GM23338 (cell line): ENCODE data around the gene NRP2. TPM values are rescaled to one million over a fixed set of nuclear protein-coding genes. Genes with fewer than 3 reads are reported as not detected.
A peak's percentile ranks its signal among the peaks of the same experiment; 100 is the strongest.

Source experiments
- ATAC-seq: fragments of 200-7000 bp; cut with Tn5 transposase; 3 replicates; pipeline ENCODE4 v1.9.1; 2020
- DNase-seq: peaks from one replicate; pipeline ENCODE4 v3.0.0-alpha.2; 2015; ENCODE audit warnings: low spot score
- H2AFZ ChIP-seq: fragments of 200-600 bp; sonication (generic); 2 replicates; pipeline ENCODE4 v1.8.0; 2016; ENCODE audit warnings: antibody characterized with exemption, mild to moderate bottlenecking, moderate library complexity
- H3F3A ChIP-seq: fragments of 200-600 bp; sonication (generic); replicated peaks from 2 replicates; pipeline ENCODE4 v1.8.0; 2017; ENCODE audit warnings: antibody characterized with exemption, mixed run types, low read depth
- H3K27ac ChIP-seq: fragments of 200-600 bp; sonication (generic); 2 replicates; pipeline ENCODE4 v1.6.1; 2016; ENCODE audit warnings: low read depth
- H3K27me3 ChIP-seq: fragments of 200-600 bp; sonication (generic); 2 replicates; pipeline ENCODE4 v1.8.0; 2016; ENCODE audit warnings: mild to moderate bottlenecking, mixed run types, moderate library complexity; ENCODE audit not compliant: insufficient read depth
- H3K36me3 ChIP-seq: fragments of 200-600 bp; sonication (generic); 2 replicates; pipeline ENCODE4 v1.8.0; 2016; ENCODE audit warnings: mild to moderate bottlenecking; ENCODE audit not compliant: insufficient read depth
- H3K4me1 ChIP-seq: fragments of 200-600 bp; sonication (generic); 2 replicates; pipeline ENCODE4 v1.8.0; 2016; ENCODE audit warnings: mild to moderate bottlenecking, moderate library complexity; ENCODE audit not compliant: insufficient read depth
- H3K4me2 ChIP-seq: fragments of 200-600 bp; sonication (generic); 2 replicates; pipeline ENCODE4 v1.7.1; 2017; ENCODE audit warnings: mixed run types
- H3K4me3 ChIP-seq: fragments of 200-600 bp; sonication (generic); 2 replicates; pipeline ENCODE4 v1.6.1; 2016; ENCODE audit warnings: mixed run types
- H3K79me2 ChIP-seq: fragments of 200-600 bp; sonication (generic); replicated peaks from 2 replicates; pipeline ENCODE4 v1.8.0; 2017; ENCODE audit warnings: mild to moderate bottlenecking; ENCODE audit not compliant: insufficient read depth
- H3K9me2 ChIP-seq: fragments of 200-600 bp; sonication (generic); 2 replicates; pipeline ENCODE4 v1.8.0; 2017; ENCODE audit not compliant: insufficient read depth
- H4K20me1 ChIP-seq: fragments of 200-600 bp; sonication (generic); replicated peaks from 2 replicates; pipeline ENCODE4 v1.8.0; 2017; ENCODE audit warnings: mild to moderate bottlenecking; ENCODE audit not compliant: insufficient read depth
- H3K27ac Mint-ChIP-seq: 2 replicates; pipeline ENCODE4 v1.8.0; 2020; ENCODE audit warnings: inconsistent platforms, mild to moderate bottlenecking, moderate library complexity, mixed read lengths
- H3K27me3 Mint-ChIP-seq: 3 replicates; pipeline ENCODE4 v1.8.0; 2022; ENCODE audit warnings: low read depth, mild to moderate bottlenecking, moderate library complexity, mixed read lengths, inconsistent platforms; ENCODE audit not compliant: insufficient read depth, poor library complexity
- H3K36me3 Mint-ChIP-seq: 3 replicates; pipeline ENCODE4 v1.8.0; 2021; ENCODE audit warnings: low read depth, mild to moderate bottlenecking, inconsistent platforms, moderate library complexity, mixed read lengths
- H3K4me1 Mint-ChIP-seq: 3 replicates; pipeline ENCODE4 v1.8.0; 2020; ENCODE audit warnings: mild to moderate bottlenecking, inconsistent platforms, mixed read lengths
- H3K4me3 Mint-ChIP-seq: 3 replicates; pipeline ENCODE4 v1.8.0; 2021; ENCODE audit warnings: moderate library complexity, mild to moderate bottlenecking, inconsistent platforms, mixed read lengths
- H3K9me3 Mint-ChIP-seq: 3 replicates; pipeline ENCODE4 v1.8.0; 2020; ENCODE audit warnings: moderate library complexity, mild to moderate bottlenecking, inconsistent platforms, mixed read lengths
- CREB1 ChIP-seq: fragments of 250-450 bp; sonication (Bioruptor Pico); IDR thresholded peaks from 2 replicates; pipeline ENCODE4 v1.5.0; 2020; ENCODE audit warnings: low read depth, mild to moderate bottlenecking, moderate library complexity
- CTCF ChIP-seq, 2 experiments: fragments of 200-600 bp in 1 of 2; sonication (generic) in 1 of 2; conservative IDR thresholded peaks; 2 replicates each; pipeline versions ENCODE4 v1.5.1 to v1.6.1; 2016 to 2017; ENCODE audit warnings: antibody characterized with exemption in 2 of 2, low read depth in 2 of 2, mild to moderate bottlenecking in 2 of 2, moderate library complexity in 1 of 2
- ETS1 ChIP-seq: IDR thresholded peaks from 2 replicates; pipeline ENCODE4 v1.6.1; 2016; ENCODE audit warnings: antibody characterized with exemption
- EZH2 ChIP-seq: fragments of 200-600 bp; sonication (generic); IDR thresholded peaks from one replicate; pipeline ENCODE4 v1.8.0; 2017; ENCODE audit warnings: antibody characterized with exemption, mild to moderate bottlenecking, low read depth; ENCODE audit not compliant: unreplicated experiment
- EZH2phosphoT487 ChIP-seq: fragments of 200-600 bp; sonication (generic); IDR thresholded peaks from one replicate; pipeline ENCODE4 v1.8.1; 2018; ENCODE audit warnings: antibody characterized with exemption; ENCODE audit not compliant: unreplicated experiment
- JUNB ChIP-seq: IDR thresholded peaks from one replicate; pipeline ENCODE4 v1.6.1; 2016; ENCODE audit warnings: antibody characterized with exemption; ENCODE audit not compliant: unreplicated experiment
- NANOG ChIP-seq: IDR thresholded peaks from 2 replicates; pipeline ENCODE4 v1.6.1; 2016; ENCODE audit warnings: antibody characterized with exemption, borderline replicate concordance
- POLR2AphosphoS5 ChIP-seq: IDR thresholded peaks from 2 replicates; pipeline ENCODE4 v1.6.1; 2016; ENCODE audit warnings: antibody characterized with exemption, low read depth
- REST ChIP-seq: IDR thresholded peaks from one replicate; pipeline ENCODE4 v1.6.1; 2018; ENCODE audit warnings: antibody characterized with exemption; ENCODE audit not compliant: unreplicated experiment
- STAT1 ChIP-seq: IDR thresholded peaks from one replicate; pipeline ENCODE4 v1.6.1; 2016; ENCODE audit warnings: antibody characterized with exemption; ENCODE audit not compliant: unreplicated experiment
- ZNF114 ChIP-seq: fragments of 250-450 bp; sonication (Bioruptor Pico); IDR thresholded peaks from 2 replicates; pipeline ENCODE4 v1.5.0; 2020; ENCODE audit warnings: mild to moderate bottlenecking, moderate library complexity
- ZNF331 ChIP-seq: fragments of 250-450 bp; sonication (Bioruptor Pico); IDR thresholded peaks from 2 replicates; pipeline ENCODE4 v1.5.0; 2020; ENCODE audit warnings: low read depth, mild to moderate bottlenecking, moderate library complexity
- polyA plus RNA-seq: library from polyadenylated mRNA; unstranded; fragments of >200 nt; fragmentation: Nextera tagmentation; extraction: Ambion mirVana; gene quantifications from 2 replicates; pipeline ENCODE4 v1.2.1, GENCODE V29; 2016
- total RNA-seq: library from RNA; depleted of rRNA; stranded (reverse); fragments of >200 nt; shearing (Covaris generic); gene quantifications from 2 replicates; pipeline ENCODE4 v1.2.3, GENCODE V29; 2014

NRP2 gene
- total and polyA plus RNA-seq, 2 experiments from 2014 or later, result 18.4 to 22.0 TPM

GRCh38 chr2:205776139-205776538, 93.8 kb downstream of the NRP2 start (continued):
- TF ChIP-seq CTCF (conservative IDR thresholded peaks at IDR 0.05; ENCODE audit: low read depth in 2 of 2), result peak; percentile 97 to 99
- TF ChIP-seq ZNF331 (CRISPR knock-in tag), result no peak
- TF ChIP-seq ETS1, result no peak
- no peak for TF ChIP-seq EZH2
- peak; percentile 50; the same call in 1 of the 2 replicates for TF ChIP-seq CREB1 (CRISPR knock-in tag)

- H3K27ac Mint-ChIP-seq, result peak overlapping the region; percentile 7; the same call in 1 of the 2 replicates
- no peak for ATAC-seq
- H3K36me3 Mint-ChIP-seq, result peaks cover 2% of the 10 kb centered on the region; the same call in 2 of the 3 replicates
Observed at GRCh38 chr2:205776720-205777119, 94.4 kb downstream of the NRP2 start.

GRCh38 chr2:205778356-205778755, 96.1 kb downstream of the NRP2 start:
- H3K36me3 Mint-ChIP-seq, result peaks cover 2% of the 10 kb centered on the region; the same call in 2 of the 3 replicates
- no peak overlapping the region for H3K4me2 ChIP-seq
- H3K4me3 ChIP-seq, result no peak overlapping the region
- no peaks in the 10 kb centered on the region for H3K27me3 ChIP-seq
- H3F3A ChIP-seq, result no peaks in the 10 kb centered on the region
- ATAC-seq (no peak), DNase-seq (no peak)
- H3K9me2 ChIP-seq, result no peaks in the 10 kb centered on the region; the same call in 1 of the 2 replicates
- peaks cover 3% of the 10 kb centered on the region for H3K4me1 Mint-ChIP-seq
- H3K36me3 ChIP-seq, result no peaks in the 10 kb centered on the region
- no peaks in the 10 kb centered on the region for H3K79me2 ChIP-seq
- no peaks in the 10 kb centered on the region for H4K20me1 ChIP-seq
- peaks cover 8% of the 10 kb centered on the region for H3K27me3 Mint-ChIP-seq
- no peaks in the 10 kb centered on the region; the same call in 1 of the 2 replicates for H3K4me1 ChIP-seq
- H3K27ac Mint-ChIP-seq, result no peak overlapping the region
- no peak overlapping the region for H3K27ac ChIP-seq
- no peaks in the 10 kb centered on the region for H3K9me3 Mint-ChIP-seq
- H2AFZ ChIP-seq, result no peak overlapping the region
- no peak overlapping the region for H3K4me3 Mint-ChIP-seq
- TF ChIP-seq EZH2phosphoT487, result no peak
- no peak for TF ChIP-seq REST
- TF ChIP-seq NANOG, result no peak
- TF ChIP-seq ZNF114 (CRISPR knock-in tag), result no peak
- no peak for TF ChIP-seq ZNF331 (CRISPR knock-in tag)
- no peak for TF ChIP-seq CREB1 (CRISPR knock-in tag)
- TF ChIP-seq ETS1, result no peak
- TF ChIP-seq JUNB, result no peak
- no peak for TF ChIP-seq STAT1
- TF ChIP-seq POLR2AphosphoS5, result no peak

More at GRCh38 chr2:205776720-205777119, 94.4 kb downstream of the NRP2 start:
- Histone ChIP-seq H3K9me2 (no peaks in the 10 kb centered on the region; the same call in 1 of the 2 replicates), H3K4me1 (no peaks in the 10 kb centered on the region; the same call in 1 of the 2 replicates), H3K4me2 (no peak overlapping the region), H4K20me1 (no peaks in the 10 kb centered on the region), H3K79me2 (no peaks in the 10 kb centered on the region), H2AFZ (peak overlapping the region; percentile 67; the same call in 1 of the 2 replicates), H3K36me3 (no peaks in the 10 kb centered on the region), H3K27me3 (no peaks in the 10 kb centered on the region), H3F3A (no peaks in the 10 kb centered on the region), H3K4me3 (no peak overlapping the region), H3K27ac (no peak overlapping the region)
- no peak for DNase-seq
- H3K9me3 Mint-ChIP-seq, result no peaks in the 10 kb centered on the region
- H3K27me3 Mint-ChIP-seq, result peaks cover 8% of the 10 kb centered on the region
- H3K4me3 Mint-ChIP-seq, result no peak overlapping the region
- peaks cover 3% of the 10 kb centered on the region for H3K4me1 Mint-ChIP-seq
- TF ChIP-seq POLR2AphosphoS5 (no peak), EZH2phosphoT487 (no peak)
